Measurements from ENCODE around the gene TROAP.

- no peak for TF ChIP-seq CTCF (IDR thresholded peaks at IDR 0.05; ENCODE audit: low read depth, low read length)
- TF ChIP-seq POLR2A (IDR thresholded peaks at IDR 0.05; ENCODE audit: extremely low read depth, insufficient read length), result no peak
- no peak for TF ChIP-seq MAX (IDR thresholded peaks at IDR 0.05; ENCODE audit: low read depth, low read length)
Measured at GRCh38 chr12:49327887-49328286, 4.8 kb downstream of the TROAP start.

Data from NB4 (cell line).